PC-9 (cell line): ENCODE measurements around the gene GPR63. TPM values are rescaled to one million over a fixed set of nuclear protein-coding genes. Genes with fewer than 3 reads are reported as not detected.

Source experiments
- BruUV-seq: library from RNA; stranded (reverse); fragments of 400-500 nt; replicated peaks from 2 replicates; lab custom pipeline; 2021; lab: Mats Ljungman, UMichigan
- CTCF ChIA-PET: fragments of 300-600 bp; sonication (Branson Sonifier 250); formaldehyde crosslinking; loops from one replicate; lab custom pipeline; 2022; ENCODE audit warnings: antibody characterized with exemption; lab: Charles Lee
- POLR2A ChIA-PET: fragments of 300-600 bp; sonication (Branson Sonifier 250); formaldehyde crosslinking; loops from one replicate; lab custom pipeline; 2022; ENCODE audit warnings: antibody characterized with exemption; ENCODE audit not compliant: unreplicated experiment; lab: Charles Lee
- DNase-seq, 2 experiments: peaks; one replicate each; pipeline versions ENCODE4 v3.0.0 to v3.0.0-alpha.2; 2015 to 2022; ENCODE audit warnings: mixed read lengths in 1 of 2
- H2AFZ ChIP-seq: fragments of 200-600 bp; sonication (generic); 2 replicates; pipeline ENCODE4 v1.8.1; 2017; ENCODE audit warnings: antibody characterized with exemption
- H3F3A ChIP-seq: fragments of 200-600 bp; sonication (generic); 2 replicates; pipeline ENCODE4 v1.8.1; 2017; ENCODE audit warnings: antibody characterized with exemption, mild to moderate bottlenecking, low read depth; ENCODE audit not compliant: insufficient read depth
- H3K27ac ChIP-seq: fragments of 200-600 bp; sonication (generic); 2 replicates; pipeline ENCODE4 v1.6.1; 2016; ENCODE audit warnings: mixed run types
- H3K27me3 ChIP-seq: fragments of 200-600 bp; sonication (generic); 2 replicates; pipeline ENCODE4 v1.6.1; 2016; ENCODE audit warnings: low read depth, mixed run types; ENCODE audit not compliant: insufficient read depth
- H3K36me3 ChIP-seq: fragments of 200-600 bp; sonication (generic); 2 replicates; pipeline ENCODE4 v1.6.1; 2016; ENCODE audit warnings: low read depth, mixed run types
- H3K4me1 ChIP-seq: fragments of 200-600 bp; sonication (generic); replicated peaks from 2 replicates; pipeline ENCODE4 v1.6.1; 2016; ENCODE audit warnings: mixed run types; ENCODE audit not compliant: insufficient read depth
- H3K4me2 ChIP-seq: fragments of 200-600 bp; sonication (generic); 2 replicates; pipeline ENCODE4 v1.6.1; 2017; ENCODE audit warnings: mixed run types
- H3K4me3 ChIP-seq: fragments of 200-600 bp; sonication (generic); 2 replicates; pipeline ENCODE4 v1.6.1; 2016; ENCODE audit warnings: mixed run types
- H3K79me2 ChIP-seq: fragments of 200-600 bp; sonication (generic); 2 replicates; pipeline ENCODE4 v1.6.1; 2017; ENCODE audit warnings: low read depth, mixed run types
- H3K9me2 ChIP-seq: fragments of 200-600 bp; sonication (generic); 2 replicates; pipeline ENCODE4 v1.8.1; 2017; ENCODE audit warnings: mild to moderate bottlenecking; ENCODE audit not compliant: insufficient read depth
- H3K9me3 ChIP-seq: fragments of 200-600 bp; sonication (generic); 2 replicates; pipeline ENCODE4 v1.8.1; 2016; ENCODE audit warnings: low read depth; ENCODE audit not compliant: insufficient read depth
- H4K20me1 ChIP-seq: fragments of 200-600 bp; sonication (generic); 2 replicates; pipeline ENCODE4 v1.8.1; 2017; ENCODE audit not compliant: insufficient read depth
- EZH2 ChIP-seq: fragments of 200-600 bp; sonication (generic); IDR thresholded peaks from 2 replicates; pipeline ENCODE4 v1.8.0; 2017; ENCODE audit warnings: antibody characterized with exemption, low read depth
- intact Hi-C: fragments of 100-400 bp; cut with micrococcal nuclease; formaldehyde crosslinking; loops from one replicate; pipeline ENCODE4 v1.10.0; 2022; ENCODE audit not compliant: unreplicated experiment
- total RNA-seq: library from RNA; stranded (reverse); gene quantifications from 2 replicates; pipeline ENCODE4 v1.2.3, GENCODE V29; 2021
- TF ChIP-seq, protein P1 (sequence below): fragments of 200-600 bp; sonication (generic); conservative IDR thresholded peaks from 2 replicates; pipeline ENCODE4 v1.6.1; 2017; ENCODE audit warnings: mixed run types, antibody characterized with exemption, mild to moderate bottlenecking, moderate library complexity

GPR63 gene
- total RNA-seq, 1 experiment from 2014 or later, result 1.9 TPM

DNA sequence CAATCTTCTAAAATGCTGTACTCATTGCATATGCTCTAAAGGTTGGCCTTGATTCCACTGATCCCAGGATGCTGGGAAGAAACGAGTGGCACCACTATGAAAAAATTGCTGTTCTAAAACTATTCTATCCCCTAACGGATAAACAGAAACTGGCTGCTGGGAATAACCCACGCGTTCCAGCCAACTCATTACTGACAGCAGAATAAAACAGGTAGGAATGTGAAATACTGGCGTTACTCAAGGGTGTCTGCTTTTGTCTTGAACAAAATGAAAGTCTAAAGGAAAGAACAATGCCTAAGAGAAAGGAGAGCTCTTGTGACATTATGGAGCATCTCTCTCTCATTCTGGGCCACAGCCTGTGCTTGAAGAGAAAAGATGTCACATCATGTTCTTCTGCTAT lies 26.1 kb downstream of the GPR63 start:
- H3F3A ChIP-seq, result no peaks in the 10 kb centered on the region
- H3K4me1 ChIP-seq, result no peaks in the 10 kb centered on the region
- CTCF ChIA-PET, result no interaction called here
- no peak overlapping the region for H3K27ac ChIP-seq
- intact Hi-C loops, result no loop called here
- H3K36me3 ChIP-seq, result no peaks in the 10 kb centered on the region
- DNase-seq, result no peak
- H2AFZ ChIP-seq, result no peak overlapping the region
- H3K4me3 ChIP-seq, result no peak overlapping the region
- no TSS peak for BruUV-seq
- POLR2A ChIA-PET, result no interaction called here
- no peaks in the 10 kb centered on the region for H3K9me2 ChIP-seq
- H4K20me1 ChIP-seq, result no peaks in the 10 kb centered on the region
- no peak overlapping the region for H3K4me2 ChIP-seq
- no peaks in the 10 kb centered on the region for H3K27me3 ChIP-seq
- no peaks in the 10 kb centered on the region for H3K79me2 ChIP-seq
- TF ChIP-seq, protein P1, sequence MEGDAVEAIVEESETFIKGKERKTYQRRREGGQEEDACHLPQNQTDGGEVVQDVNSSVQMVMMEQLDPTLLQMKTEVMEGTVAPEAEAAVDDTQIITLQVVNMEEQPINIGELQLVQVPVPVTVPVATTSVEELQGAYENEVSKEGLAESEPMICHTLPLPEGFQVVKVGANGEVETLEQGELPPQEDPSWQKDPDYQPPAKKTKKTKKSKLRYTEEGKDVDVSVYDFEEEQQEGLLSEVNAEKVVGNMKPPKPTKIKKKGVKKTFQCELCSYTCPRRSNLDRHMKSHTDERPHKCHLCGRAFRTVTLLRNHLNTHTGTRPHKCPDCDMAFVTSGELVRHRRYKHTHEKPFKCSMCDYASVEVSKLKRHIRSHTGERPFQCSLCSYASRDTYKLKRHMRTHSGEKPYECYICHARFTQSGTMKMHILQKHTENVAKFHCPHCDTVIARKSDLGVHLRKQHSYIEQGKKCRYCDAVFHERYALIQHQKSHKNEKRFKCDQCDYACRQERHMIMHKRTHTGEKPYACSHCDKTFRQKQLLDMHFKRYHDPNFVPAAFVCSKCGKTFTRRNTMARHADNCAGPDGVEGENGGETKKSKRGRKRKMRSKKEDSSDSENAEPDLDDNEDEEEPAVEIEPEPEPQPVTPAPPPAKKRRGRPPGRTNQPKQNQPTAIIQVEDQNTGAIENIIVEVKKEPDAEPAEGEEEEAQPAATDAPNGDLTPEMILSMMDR, result no peak
- TF ChIP-seq EZH2, result no peak
- H3K9me3 ChIP-seq, result no peaks in the 10 kb centered on the region

DNA sequence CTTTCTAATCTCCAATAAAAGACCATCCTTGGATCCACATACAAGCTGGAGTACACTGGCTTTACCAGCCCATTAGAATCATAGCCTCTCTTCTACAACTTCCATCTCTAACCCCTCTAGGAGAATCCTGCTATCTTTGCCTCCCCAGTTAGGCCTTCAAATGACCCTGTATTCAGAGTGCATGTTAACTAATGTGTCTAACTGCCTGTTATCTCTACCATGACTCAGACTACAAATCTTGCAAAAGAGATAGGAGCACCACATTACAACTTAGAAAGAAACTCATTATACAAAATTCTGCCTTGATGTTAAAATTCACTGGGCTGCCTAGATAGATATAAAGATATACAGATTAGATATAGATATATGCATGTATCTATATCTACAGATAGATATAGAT lies 28.2 kb downstream of the GPR63 start:
- H3K27me3 ChIP-seq, result no peaks in the 10 kb centered on the region
- DNase-seq, result no peak
- no peaks in the 10 kb centered on the region for H4K20me1 ChIP-seq
- no TSS peak for BruUV-seq
- no peaks in the 10 kb centered on the region for H3K9me2 ChIP-seq
- no peaks in the 10 kb centered on the region for H3K9me3 ChIP-seq
- no peak overlapping the region for H3K4me3 ChIP-seq
- H3F3A ChIP-seq, result no peaks in the 10 kb centered on the region
- no peak for TF ChIP-seq EZH2
- ChIA-PET CTCF (no interaction called here), POLR2A (no interaction called here)
- no peaks in the 10 kb centered on the region for H3K36me3 ChIP-seq
- intact Hi-C loops, result no loop called here
- H3K27ac ChIP-seq, result no peak overlapping the region
- H3K4me2 ChIP-seq, result no peak overlapping the region
- H3K4me1 ChIP-seq, result no peaks in the 10 kb centered on the region
- H3K79me2 ChIP-seq, result no peaks in the 10 kb centered on the region
- H2AFZ ChIP-seq, result no peak overlapping the region

- POLR2A ChIA-PET, result no interaction called here
Measured at GRCh38 chr6:96803106-96803481, 34.2 kb downstream of the GPR63 start.

More at GRCh38 chr6:96803106-96803481, 34.2 kb downstream of the GPR63 start:
- H3K27me3 ChIP-seq, result no peaks in the 10 kb centered on the region
- BruUV-seq, result no TSS peak
- no peak overlapping the region for H3K27ac ChIP-seq
- no peaks in the 10 kb centered on the region for H3F3A ChIP-seq
- no peak overlapping the region for H3K4me2 ChIP-seq
- CTCF ChIA-PET, result no interaction called here
- TF ChIP-seq, protein P1, result no peak
- no peak for TF ChIP-seq EZH2
- DNase-seq, result no peak
- no peaks in the 10 kb centered on the region for H3K79me2 ChIP-seq
- no peaks in the 10 kb centered on the region for H3K9me2 ChIP-seq
- H4K20me1 ChIP-seq, result no peaks in the 10 kb centered on the region
- no peaks in the 10 kb centered on the region for H3K36me3 ChIP-seq
- no peaks in the 10 kb centered on the region for H3K9me3 ChIP-seq
- no peak overlapping the region for H3K4me3 ChIP-seq
- H2AFZ ChIP-seq, result no peak overlapping the region
- H3K4me1 ChIP-seq, result no peaks in the 10 kb centered on the region
- intact Hi-C loops, result no loop called here
